Gastrocnemius medialis (tissue), 4 donors: ENCODE measurements around the gene ZIC5. TPM values are rescaled to one million over a fixed set of nuclear protein-coding genes. Genes with fewer than 3 reads are reported as not detected.

ENCODE experiments used
- ATAC-seq, 2 donors: fragments of 150-250 bp; one replicate each; pipeline ENCODE4 v1.9.1; 2016
- DNase-seq, 2 donors: peaks; one replicate each; pipeline ENCODE4 v3.0.0-alpha.2; 2019
- H3K27ac ChIP-seq, 4 donors: fragments of 200-600 bp; sonication (generic); 1 replicate in 1 of 4; 2 replicates in 3 of 4; pipeline ENCODE4 v1.5.1; 2016 to 2018; ENCODE audit warnings: mild to moderate bottlenecking in 2 of 4, moderate library complexity in 1 of 4
- H3K27me3 ChIP-seq, 3 donors: fragments of 200-600 bp; sonication (generic) in 2 of 3; 1 replicate in 1 of 3; 2 replicates in 2 of 3; pipeline versions ENCODE4 v1.5.1 to v1.6.0; 2016 to 2019; ENCODE audit warnings: mild to moderate bottlenecking in 1 of 3, moderate library complexity in 1 of 3
- H3K36me3 ChIP-seq, 2 donors: fragments of 200-600 bp; sonication (generic) in 1 of 2; one replicate each; pipeline ENCODE4 v1.5.1; 2017 to 2018
- H3K4me1 ChIP-seq, 2 donors: fragments of 200-600 bp; sonication (generic) in 1 of 2; one replicate each; pipeline ENCODE4 v1.5.1; 2016 to 2017; ENCODE audit warnings: mild to moderate bottlenecking in 2 of 2
- H3K4me3 ChIP-seq, 4 donors: fragments of 200-600 bp; sonication (generic) in 3 of 4; 1 replicate in 1 of 4; 2 replicates in 3 of 4; pipeline ENCODE4 v1.5.1; 2016 to 2019; ENCODE audit warnings: mild to moderate bottlenecking in 2 of 4
- H3K9me3 ChIP-seq, 3 donors: fragments of 200-600 bp; sonication (generic) in 2 of 3; 1 replicate in 1 of 3; 2 replicates in 2 of 3; pipeline ENCODE4 v1.5.1; 2016 to 2019
- CTCF ChIP-seq, 5 experiments: fragments of 450-650 bp in 3 of 5; fragments of 200-600 bp in 2 of 5; sonication (generic) in 2 of 5; IDR thresholded peaks in 4 of 5; conservative IDR thresholded peaks in 1 of 5; 1 replicate in 4 of 5; 2 replicates in 1 of 5; pipeline ENCODE4 v1.5.1; 2016 to 2019; ENCODE audit warnings: antibody characterized with exemption in 5 of 5, mild to moderate bottlenecking in 3 of 5, moderate library complexity in 3 of 5
- POLR2A ChIP-seq, 2 donors: fragments of 450-650 bp; IDR thresholded peaks; one replicate each; pipeline ENCODE4 v1.6.1; 2017; ENCODE audit warnings: antibody characterized with exemption in 2 of 2, mild to moderate bottlenecking in 2 of 2, moderate library complexity in 2 of 2
- in situ Hi-C, 4 donors: fragments of 200-750 bp; cut with MboI; loops; one replicate each; pipeline versions ENCODE4 v1.15.0 to v1.8.0; 2017; ENCODE audit warnings: low sequenced_read_pairs in 4 of 4
- intact Hi-C: fragments of 100-400 bp; cut with DNase I; formaldehyde crosslinking; loops from one replicate; pipeline ENCODE4 v1.15.1; 2023; ENCODE audit warnings: low total_unique reads
- total RNA-seq, 4 donors: library from RNA; depleted of rRNA; stranded (reverse); fragments of >200 nt; gene quantifications; one replicate each; pipeline versions ENCODE4 v1.1.0 to v1.2.3, GENCODE V29; 2016

ZIC5 gene
- total RNA-seq, 4 donors from 2014 or later, result not detected

GRCh38 chr13:99991013-99991827 lies 19.7 kb upstream of the ZIC5 start:
- Histone ChIP-seq H3K4me3 (no peak overlapping the region), H3K4me1 (no peaks in the 10 kb centered on the region), H3K27ac (no peak overlapping the region), H3K9me3 (no peaks in the 10 kb centered on the region), H3K27me3 (peaks cover 100% of the 10 kb centered on the region in 3 donors), H3K36me3 (no peaks in the 10 kb centered on the region)
- DNase-seq (no peak), ATAC-seq (no peak)
- TF ChIP-seq CTCF (IDR thresholded peaks at IDR 0.05 in 4 of 5, conservative IDR thresholded peaks at IDR 0.05 in 1 of 5) (no peak), POLR2A (IDR thresholded peaks at IDR 0.05) (no peak)
- intact Hi-C loops (no loop called here), in situ Hi-C loops (no loop called here)

GRCh38 chr13:99990126-99990977 lies 18.8 kb upstream of the ZIC5 start:
- Histone ChIP-seq H3K4me1 (no peaks in the 10 kb centered on the region), H3K27ac (no peak overlapping the region), H3K36me3 (no peaks in the 10 kb centered on the region), H3K27me3 (peaks cover 99% of the 10 kb centered on the region in 3 donors), H3K9me3 (no peaks in the 10 kb centered on the region), H3K4me3 (no peak overlapping the region)
- TF ChIP-seq POLR2A (IDR thresholded peaks at IDR 0.05) (no peak), CTCF (IDR thresholded peaks at IDR 0.05 in 4 of 5, conservative IDR thresholded peaks at IDR 0.05 in 1 of 5) (no peak)
- in situ Hi-C loops, result no loop called here
- no peak for ATAC-seq
- DNase-seq, result no peak
- intact Hi-C loops, result no loop called here

GRCh38 chr13:99989276-99990125 lies 17.9 kb upstream of the ZIC5 start:
- no peak for TF ChIP-seq POLR2A (IDR thresholded peaks at IDR 0.05)
- no peak for TF ChIP-seq CTCF (IDR thresholded peaks at IDR 0.05 in 4 of 5, conservative IDR thresholded peaks at IDR 0.05 in 1 of 5)
- intact Hi-C loops (loop anchor here (10.0 kb wide), 1 partner anchor 335 kb away; no protein-coding TSS in a partner anchor), in situ Hi-C loops (no loop called here)
- DNase-seq, result no peak
- Histone ChIP-seq H3K27me3 (peaks cover 97 to 98% (median 97%) of the 10 kb centered on the region in 3 donors), H3K4me1 (no peaks in the 10 kb centered on the region), H3K27ac (no peak overlapping the region), H3K9me3 (no peaks in the 10 kb centered on the region), H3K36me3 (no peaks in the 10 kb centered on the region), H3K4me3 (no peak overlapping the region)
- no peak for ATAC-seq

GRCh38 chr13:99988529-99989275 lies 17.1 kb upstream of the ZIC5 start:
- Histone ChIP-seq H3K27ac (no peak overlapping the region), H3K4me3 (no peak overlapping the region), H3K27me3 (peaks cover 97 to 98% (median 97%) of the 10 kb centered on the region in 3 donors), H3K9me3 (no peaks in the 10 kb centered on the region), H3K36me3 (no peaks in the 10 kb centered on the region), H3K4me1 (no peaks in the 10 kb centered on the region)
- ATAC-seq, result no peak
- DNase-seq, result no peak
- no peak for TF ChIP-seq CTCF (IDR thresholded peaks at IDR 0.05 in 4 of 5, conservative IDR thresholded peaks at IDR 0.05 in 1 of 5)
- intact Hi-C loops, result loop anchor here (10.0 kb wide), 1 partner anchor 334 kb away; no protein-coding TSS in a partner anchor
- in situ Hi-C loops, result no loop called here
